NCI-H2196 (cell line): ENCODE results near the gene DENND1B.
"Not testable (repeated sequence)": the region's sequence is repeated elsewhere in the genome, so short reads cannot be mapped to it uniquely, and the experiment has no call there.

Source experiments
- DNase-seq: peaks from one replicate; lab custom pipeline; 2025; ENCODE audit not compliant: unreplicated experiment; lab: John Stamatoyannopoulos, UW

The DENND1B gene

GRCh38 chr1:197637406-197637805 lies 137.9 kb downstream of the DENND1B start:
- no peak for DNase-seq

- peak; percentile 8 for DNase-seq
Observed at GRCh38 chr1:197633447-197634078, 141.7 kb downstream of the DENND1B start.

- DNase-seq, result no peak
Observed at GRCh38 chr1:197632651-197633050, 142.6 kb downstream of the DENND1B start.

- DNase-seq, result no peak
Observed at GRCh38 chr1:197632005-197632404, 143.3 kb downstream of the DENND1B start.

GRCh38 chr1:197622371-197622770 lies 152.9 kb downstream of the DENND1B start:
- no peak for DNase-seq

GRCh38 chr1:197621761-197622160 lies 153.5 kb downstream of the DENND1B start:
- DNase-seq, result no peak

- no peak for DNase-seq
Observed at GRCh38 chr1:197620714-197621163, 154.5 kb downstream of the DENND1B start.

GRCh38 chr1:197619008-197619640 lies 156.2 kb downstream of the DENND1B start:
- peak; percentile 17 for DNase-seq

- DNase-seq, result no peak
Observed at GRCh38 chr1:197618061-197618460, 157.2 kb downstream of the DENND1B start.

GRCh38 chr1:197615693-197616011 lies 159.6 kb downstream of the DENND1B start:
- no peak for DNase-seq

- peak; percentile 45 for DNase-seq
Observed at GRCh38 chr1:197614916-197615692, 160.2 kb downstream of the DENND1B start.

GRCh38 chr1:197606168-197606845 lies 169.0 kb downstream of the DENND1B start:
- no peak for DNase-seq

- no peak for DNase-seq
Observed at GRCh38 chr1:197604302-197604701, 171.0 kb downstream of the DENND1B start.

- DNase-seq, result no peak
Observed at GRCh38 chr1:197600751-197601150, 174.5 kb downstream of the DENND1B start.

GRCh38 chr1:197599789-197600188 lies 175.5 kb downstream of the DENND1B start:
- DNase-seq, result no peak

- DNase-seq, result no peak
Observed at GRCh38 chr1:197598935-197599334, 176.3 kb downstream of the DENND1B start.

- DNase-seq, result no peak
Observed at GRCh38 chr1:197595304-197595904, 179.9 kb downstream of the DENND1B start.

GRCh38 chr1:197590687-197591086 lies 184.6 kb downstream of the DENND1B start:
- DNase-seq, result no peak

- DNase-seq, result no peak
Observed at GRCh38 chr1:197585809-197586208, 189.5 kb downstream of the DENND1B start.

- no peak for DNase-seq
Observed at GRCh38 chr1:197577580-197577979, 197.7 kb downstream of the DENND1B start.

- not testable (repeated sequence) for DNase-seq
Observed at GRCh38 chr1:197575531-197575930, 199.7 kb downstream of the DENND1B start.
